NT2/D1 (cell line): Measurements from ENCODE around the gene TIAM1.

Source experiments
- SUZ12 ChIP-seq: IDR thresholded peaks from 2 replicates; pipeline ENCODE4 v1.6.1; 2011; ENCODE audit not compliant: insufficient read length, insufficient read depth; ENCODE audit errors: extremely low read depth
- YY1 ChIP-seq: IDR thresholded peaks from 2 replicates; pipeline ENCODE4 v1.6.1; 2011; ENCODE audit not compliant: insufficient read length, insufficient read depth
- ZNF274 ChIP-seq: IDR thresholded peaks from 2 replicates; pipeline ENCODE4 v1.6.1; 2011; ENCODE audit warnings: mild to moderate bottlenecking, low read depth, low read length

- TF ChIP-seq ZNF274 (no peak), YY1 (no peak), SUZ12 (no peak)
Observed at GRCh38 chr21:31087639-31088473, 256.2 kb downstream of the TIAM1 start.
